ENCODE data around the gene EGF. TPM values are rescaled to one million over a fixed set of nuclear protein-coding genes. Genes with fewer than 3 reads are reported as not detected.

Gene EGF
- polyA plus RNA-seq, 1 donor from 2014 or later = not detected

DNA sequence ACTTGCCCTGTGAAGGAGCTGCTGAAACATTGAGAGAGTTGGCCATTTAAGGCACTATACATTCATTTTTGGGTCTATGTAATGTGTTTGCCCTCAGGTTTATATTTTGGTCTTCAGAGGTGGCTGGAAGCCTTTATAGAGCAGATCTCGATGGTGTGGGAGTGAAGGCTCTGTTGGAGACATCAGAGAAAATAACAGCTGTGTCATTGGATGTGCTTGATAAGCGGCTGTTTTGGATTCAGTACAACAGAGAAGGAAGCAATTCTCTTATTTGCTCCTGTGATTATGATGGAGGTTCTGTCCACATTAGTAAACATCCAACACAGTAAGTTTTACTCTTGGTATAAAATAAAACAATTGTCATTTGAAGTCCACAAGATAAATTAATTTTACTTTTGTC lies 31.1 kb downstream of the EGF start:
- Histone ChIP-seq H3K27ac (ENCODE audit: low read length) (no peak overlapping the region), H3K4me3 (ENCODE audit: low read length) (no peak overlapping the region), H3K36me3 (ENCODE audit: insufficient read depth, low read length) (no peaks in the 10 kb centered on the region), H3F3A (ENCODE audit: insufficient read depth, low read length, poor library complexity, severe bottlenecking) (no peaks in the 10 kb centered on the region), H3K9me3 (ENCODE audit: low read length) (no peaks in the 10 kb centered on the region), H4K20me1 (ENCODE audit: insufficient read depth) (no peaks in the 10 kb centered on the region), H2AFZ (ENCODE audit: low read depth, low read length) (no peak overlapping the region), H3K9me2 (ENCODE audit: insufficient read depth, low read length) (no peaks in the 10 kb centered on the region), H3K27me3 (ENCODE audit: insufficient read depth, low read depth, low read length) (no peaks in the 10 kb centered on the region), H3K9ac (ENCODE audit: low read length) (no peak overlapping the region), H3K79me2 (replicated peaks; ENCODE audit: insufficient read depth, low read length) (no peaks in the 10 kb centered on the region), H3K4me2 (ENCODE audit: low read length) (no peak overlapping the region)
- no peak for TF ChIP-seq RAD21 (conservative IDR thresholded peaks at IDR 0.05)
- no peak for TF ChIP-seq MXI1 (conservative IDR thresholded peaks at IDR 0.05; ENCODE audit: poor library complexity, severe bottlenecking)
- no peak for TF ChIP-seq EP300 (conservative IDR thresholded peaks at IDR 0.05; ENCODE audit: poor library complexity, severe bottlenecking)
- TF ChIP-seq EZH2 (IDR thresholded peaks at IDR 0.05; ENCODE audit: borderline replicate concordance, insufficient read depth, low read length, poor library complexity, severe bottlenecking) = no peak
- no peak for TF ChIP-seq POLR2AphosphoS5 (IDR thresholded peaks at IDR 0.05)
- no peak for TF ChIP-seq TAF1 (IDR thresholded peaks at IDR 0.05; ENCODE audit: low read depth)
- no peak for TF ChIP-seq SMC3 (conservative IDR thresholded peaks at IDR 0.05; ENCODE audit: poor library complexity)
- TF ChIP-seq, protein P1, sequence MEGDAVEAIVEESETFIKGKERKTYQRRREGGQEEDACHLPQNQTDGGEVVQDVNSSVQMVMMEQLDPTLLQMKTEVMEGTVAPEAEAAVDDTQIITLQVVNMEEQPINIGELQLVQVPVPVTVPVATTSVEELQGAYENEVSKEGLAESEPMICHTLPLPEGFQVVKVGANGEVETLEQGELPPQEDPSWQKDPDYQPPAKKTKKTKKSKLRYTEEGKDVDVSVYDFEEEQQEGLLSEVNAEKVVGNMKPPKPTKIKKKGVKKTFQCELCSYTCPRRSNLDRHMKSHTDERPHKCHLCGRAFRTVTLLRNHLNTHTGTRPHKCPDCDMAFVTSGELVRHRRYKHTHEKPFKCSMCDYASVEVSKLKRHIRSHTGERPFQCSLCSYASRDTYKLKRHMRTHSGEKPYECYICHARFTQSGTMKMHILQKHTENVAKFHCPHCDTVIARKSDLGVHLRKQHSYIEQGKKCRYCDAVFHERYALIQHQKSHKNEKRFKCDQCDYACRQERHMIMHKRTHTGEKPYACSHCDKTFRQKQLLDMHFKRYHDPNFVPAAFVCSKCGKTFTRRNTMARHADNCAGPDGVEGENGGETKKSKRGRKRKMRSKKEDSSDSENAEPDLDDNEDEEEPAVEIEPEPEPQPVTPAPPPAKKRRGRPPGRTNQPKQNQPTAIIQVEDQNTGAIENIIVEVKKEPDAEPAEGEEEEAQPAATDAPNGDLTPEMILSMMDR (IDR thresholded peaks at IDR 0.05; ENCODE audit: poor library complexity, severe bottlenecking) = no peak
- TF ChIP-seq, protein P2, sequence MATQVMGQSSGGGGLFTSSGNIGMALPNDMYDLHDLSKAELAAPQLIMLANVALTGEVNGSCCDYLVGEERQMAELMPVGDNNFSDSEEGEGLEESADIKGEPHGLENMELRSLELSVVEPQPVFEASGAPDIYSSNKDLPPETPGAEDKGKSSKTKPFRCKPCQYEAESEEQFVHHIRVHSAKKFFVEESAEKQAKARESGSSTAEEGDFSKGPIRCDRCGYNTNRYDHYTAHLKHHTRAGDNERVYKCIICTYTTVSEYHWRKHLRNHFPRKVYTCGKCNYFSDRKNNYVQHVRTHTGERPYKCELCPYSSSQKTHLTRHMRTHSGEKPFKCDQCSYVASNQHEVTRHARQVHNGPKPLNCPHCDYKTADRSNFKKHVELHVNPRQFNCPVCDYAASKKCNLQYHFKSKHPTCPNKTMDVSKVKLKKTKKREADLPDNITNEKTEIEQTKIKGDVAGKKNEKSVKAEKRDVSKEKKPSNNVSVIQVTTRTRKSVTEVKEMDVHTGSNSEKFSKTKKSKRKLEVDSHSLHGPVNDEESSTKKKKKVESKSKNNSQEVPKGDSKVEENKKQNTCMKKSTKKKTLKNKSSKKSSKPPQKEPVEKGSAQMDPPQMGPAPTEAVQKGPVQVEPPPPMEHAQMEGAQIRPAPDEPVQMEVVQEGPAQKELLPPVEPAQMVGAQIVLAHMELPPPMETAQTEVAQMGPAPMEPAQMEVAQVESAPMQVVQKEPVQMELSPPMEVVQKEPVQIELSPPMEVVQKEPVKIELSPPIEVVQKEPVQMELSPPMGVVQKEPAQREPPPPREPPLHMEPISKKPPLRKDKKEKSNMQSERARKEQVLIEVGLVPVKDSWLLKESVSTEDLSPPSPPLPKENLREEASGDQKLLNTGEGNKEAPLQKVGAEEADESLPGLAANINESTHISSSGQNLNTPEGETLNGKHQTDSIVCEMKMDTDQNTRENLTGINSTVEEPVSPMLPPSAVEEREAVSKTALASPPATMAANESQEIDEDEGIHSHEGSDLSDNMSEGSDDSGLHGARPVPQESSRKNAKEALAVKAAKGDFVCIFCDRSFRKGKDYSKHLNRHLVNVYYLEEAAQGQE (IDR thresholded peaks at IDR 0.05; ENCODE audit: borderline replicate concordance) = no peak

DNA sequence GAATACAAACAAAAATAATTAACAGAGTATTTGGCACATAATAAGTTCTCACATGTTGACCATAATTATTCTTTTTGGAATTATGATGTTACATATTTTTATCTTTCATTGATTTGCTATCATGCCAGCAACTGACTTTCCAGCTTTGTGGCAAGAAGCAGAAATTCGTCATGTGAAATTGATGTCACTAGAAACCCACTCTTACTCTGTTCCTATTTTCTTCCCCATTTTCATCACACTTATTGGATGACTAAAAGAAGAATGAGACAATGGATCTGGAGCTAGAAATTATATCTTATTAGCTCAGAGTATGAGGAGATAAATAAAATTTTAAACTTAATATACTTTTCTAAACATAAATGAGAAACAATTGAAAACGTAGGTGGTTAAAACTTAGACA lies 31.9 kb downstream of the EGF start:
- H3K9ac ChIP-seq (ENCODE audit: low read length) = no peak overlapping the region
- TF ChIP-seq, protein P2 (IDR thresholded peaks at IDR 0.05; ENCODE audit: borderline replicate concordance) = no peak
- no peaks in the 10 kb centered on the region for H4K20me1 ChIP-seq (ENCODE audit: insufficient read depth)
- H3F3A ChIP-seq (ENCODE audit: insufficient read depth, low read length, poor library complexity, severe bottlenecking) = no peaks in the 10 kb centered on the region
- H3K27me3 ChIP-seq (ENCODE audit: insufficient read depth, low read depth, low read length) = no peaks in the 10 kb centered on the region
- H3K4me2 ChIP-seq (ENCODE audit: low read length) = no peak overlapping the region
- no peak overlapping the region for H3K4me3 ChIP-seq (ENCODE audit: low read length)
- H3K9me2 ChIP-seq (ENCODE audit: insufficient read depth, low read length) = no peaks in the 10 kb centered on the region
- no peaks in the 10 kb centered on the region for H3K79me2 ChIP-seq (replicated peaks; ENCODE audit: insufficient read depth, low read length)
- H3K9me3 ChIP-seq (ENCODE audit: low read length) = no peaks in the 10 kb centered on the region
- H3K36me3 ChIP-seq (ENCODE audit: insufficient read depth, low read length) = no peaks in the 10 kb centered on the region
- H2AFZ ChIP-seq (ENCODE audit: low read depth, low read length) = no peak overlapping the region
- H3K27ac ChIP-seq (ENCODE audit: low read length) = no peak overlapping the region
